22Rv1 (cell line): ENCODE data around the gene LAP3.

Experiments
- H3K27ac ChIP-seq: fragments of 450-650 bp; 2 replicates; pipeline ENCODE4 v1.5.1; 2017
- CTCF ChIP-seq: fragments of 450-650 bp; IDR thresholded peaks from 2 replicates; pipeline ENCODE4 v1.5.1; 2017; ENCODE audit warnings: mild to moderate bottlenecking
- ZFX ChIP-seq: fragments of 450-650 bp; IDR thresholded peaks from 2 replicates; pipeline ENCODE4 v1.6.1; 2017; ENCODE audit warnings: antibody characterized with exemption, borderline replicate concordance

Gene LAP3

GRCh38 chr4:17583941-17584340 is 6.9 kb downstream of the LAP3 start:
- H3K27ac ChIP-seq, result no peak overlapping the region
- TF ChIP-seq ZFX (no peak), CTCF (no peak)

- no peak overlapping the region for H3K27ac ChIP-seq
- TF ChIP-seq ZFX (no peak), CTCF (no peak)
Measured at GRCh38 chr4:17584521-17585213, 7.7 kb downstream of the LAP3 start.

DNA sequence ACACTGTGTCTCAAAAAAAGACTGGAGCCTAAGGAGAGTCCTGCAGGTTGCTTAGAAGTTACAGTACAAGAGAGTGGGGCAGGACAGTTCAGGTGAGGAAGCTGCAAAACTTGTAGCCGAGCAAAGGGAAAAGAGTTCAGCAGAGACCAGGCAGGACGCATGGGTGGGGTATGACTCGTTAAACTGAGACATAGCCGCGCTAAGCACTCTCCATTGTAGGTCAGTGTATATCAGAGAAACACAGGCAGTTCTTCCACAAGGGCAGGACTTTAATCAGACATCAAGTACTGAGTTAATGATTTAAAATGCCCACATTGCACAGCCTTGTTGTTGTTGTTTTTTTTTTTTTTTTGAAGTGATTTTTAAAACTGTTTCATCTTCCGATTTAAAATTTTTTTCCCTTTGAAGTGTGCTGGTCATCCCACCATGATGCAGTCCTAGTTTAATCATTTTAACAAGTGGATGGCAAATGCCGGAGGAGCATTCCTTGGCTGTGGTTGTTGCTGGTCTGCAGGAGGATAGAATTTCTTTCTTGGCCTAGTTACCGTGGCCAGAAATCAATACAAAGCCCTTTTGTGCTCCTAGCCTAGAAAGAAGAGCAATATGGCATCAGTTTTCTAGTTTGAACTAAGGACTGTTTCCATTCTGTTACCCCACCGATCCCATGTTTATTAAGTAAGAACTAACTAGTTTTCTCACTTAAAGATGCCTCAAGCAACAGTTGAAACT is 10.3 kb downstream of the LAP3 start:
- H3K27ac ChIP-seq, result no peak overlapping the region
- no peak for TF ChIP-seq ZFX
- no peak for TF ChIP-seq CTCF

GRCh38 chr4:17589355-17589754 is 12.4 kb downstream of the LAP3 start:
- TF ChIP-seq CTCF (no peak), ZFX (no peak)
- no peak overlapping the region for H3K27ac ChIP-seq

DNA sequence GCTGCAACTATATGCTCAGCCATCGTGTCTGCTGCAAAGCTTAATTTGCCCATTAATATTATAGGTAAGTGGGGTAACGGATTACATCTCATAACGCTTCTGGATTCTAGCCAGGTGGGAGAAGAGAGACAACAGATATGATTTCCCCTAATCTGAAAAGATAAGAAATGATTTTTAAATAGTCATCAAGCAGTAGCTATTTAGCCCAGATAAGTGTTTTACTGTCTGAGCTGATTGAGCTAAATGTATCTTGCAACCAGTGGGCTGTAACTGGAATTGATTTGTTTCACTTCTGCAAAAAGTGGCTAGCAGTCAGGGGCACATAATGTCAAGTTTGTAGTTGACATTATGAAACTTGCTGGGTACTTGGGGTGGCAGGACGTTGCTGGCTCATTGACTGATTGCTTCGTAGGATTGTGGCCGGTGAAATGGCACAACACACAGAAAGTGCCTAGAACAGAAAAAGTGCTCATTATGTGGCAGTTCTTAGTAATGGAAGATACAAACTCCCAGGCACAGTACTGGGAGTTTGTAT is 18.5 kb downstream of the LAP3 start:
- H3K27ac ChIP-seq, result no peak overlapping the region
- TF ChIP-seq ZFX (no peak), CTCF (no peak)

GRCh38 chr4:17597517-17597916 is 20.5 kb downstream of the LAP3 start:
- no peak overlapping the region for H3K27ac ChIP-seq
- TF ChIP-seq CTCF (peak; percentile 62), ZFX (no peak)

DNA sequence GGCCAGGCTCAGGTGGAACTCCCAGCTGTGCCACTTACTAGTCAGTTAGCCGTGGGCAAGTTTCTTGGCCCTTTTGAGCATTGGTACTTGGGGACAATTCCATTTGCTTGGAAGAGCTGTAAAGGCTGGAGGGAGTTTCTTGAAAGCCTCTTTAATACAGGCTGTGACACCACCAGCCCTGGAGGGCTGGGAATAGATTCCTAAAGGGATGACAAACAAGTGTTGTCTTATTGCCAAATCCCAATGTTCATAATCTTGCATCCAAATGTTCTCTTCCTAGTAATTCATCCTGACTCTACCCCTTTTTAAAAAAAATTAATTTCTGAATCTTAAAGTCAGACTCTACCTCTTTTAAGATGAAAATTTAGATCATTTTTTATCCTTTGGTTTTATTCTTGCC is 22.8 kb downstream of the LAP3 start:
- H3K27ac ChIP-seq, result no peak overlapping the region
- TF ChIP-seq CTCF, result no peak
- TF ChIP-seq ZFX, result no peak
